GM06990 (cell line): Measurements from ENCODE around the gene KAT6B.

Source experiments
- DNase-seq: peaks from one replicate; pipeline ENCODE4 v3.0.0-alpha.2; 2011; ENCODE audit not compliant: insufficient read length; ENCODE audit errors: extremely low read depth
- H3K27me3 ChIP-seq: replicated peaks from 2 replicates; pipeline ENCODE4 v1.6.0; 2011; ENCODE audit warnings: low read length; ENCODE audit not compliant: control insufficient read depth, insufficient read depth
- H3K36me3 ChIP-seq: 2 replicates; pipeline ENCODE4 v1.5.1; 2011; ENCODE audit warnings: low read length; ENCODE audit not compliant: control insufficient read depth, insufficient read depth
- H3K4me3 ChIP-seq: replicated peaks from 2 replicates; pipeline ENCODE4 v1.5.1; 2011; ENCODE audit warnings: low read depth, mild to moderate bottlenecking, control low read depth, low read length
- TF ChIP-seq, protein P1 (sequence below): IDR thresholded peaks from 2 replicates; pipeline ENCODE4 v1.5.1; 2011; ENCODE audit warnings: low read length, control low read depth, mild to moderate bottlenecking, inconsistent platforms; ENCODE audit not compliant: insufficient read depth, poor library complexity, severe bottlenecking

The KAT6B gene

DNA sequence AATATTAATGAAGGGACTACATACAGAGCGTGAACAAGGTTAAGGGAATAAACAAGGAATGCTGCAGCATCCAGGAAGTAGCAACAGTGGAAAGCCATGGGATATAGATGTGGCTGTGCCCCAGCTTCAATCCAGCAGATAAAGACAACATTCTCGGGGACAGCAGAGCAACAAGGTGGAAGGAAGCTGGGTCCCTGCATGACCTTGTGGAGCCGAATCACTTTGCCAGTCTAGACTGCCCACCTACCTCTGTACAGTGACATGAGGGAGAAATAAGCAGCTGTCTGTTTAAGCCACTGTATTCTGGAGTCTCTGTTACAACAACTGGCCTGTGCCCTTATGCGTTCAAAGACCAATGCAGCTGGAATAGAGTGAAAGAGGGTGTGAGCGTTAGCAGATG, 255.0 kb downstream of the KAT6B start:
- no peaks in the 10 kb centered on the region for H3K27me3 ChIP-seq
- TF ChIP-seq, protein P1, sequence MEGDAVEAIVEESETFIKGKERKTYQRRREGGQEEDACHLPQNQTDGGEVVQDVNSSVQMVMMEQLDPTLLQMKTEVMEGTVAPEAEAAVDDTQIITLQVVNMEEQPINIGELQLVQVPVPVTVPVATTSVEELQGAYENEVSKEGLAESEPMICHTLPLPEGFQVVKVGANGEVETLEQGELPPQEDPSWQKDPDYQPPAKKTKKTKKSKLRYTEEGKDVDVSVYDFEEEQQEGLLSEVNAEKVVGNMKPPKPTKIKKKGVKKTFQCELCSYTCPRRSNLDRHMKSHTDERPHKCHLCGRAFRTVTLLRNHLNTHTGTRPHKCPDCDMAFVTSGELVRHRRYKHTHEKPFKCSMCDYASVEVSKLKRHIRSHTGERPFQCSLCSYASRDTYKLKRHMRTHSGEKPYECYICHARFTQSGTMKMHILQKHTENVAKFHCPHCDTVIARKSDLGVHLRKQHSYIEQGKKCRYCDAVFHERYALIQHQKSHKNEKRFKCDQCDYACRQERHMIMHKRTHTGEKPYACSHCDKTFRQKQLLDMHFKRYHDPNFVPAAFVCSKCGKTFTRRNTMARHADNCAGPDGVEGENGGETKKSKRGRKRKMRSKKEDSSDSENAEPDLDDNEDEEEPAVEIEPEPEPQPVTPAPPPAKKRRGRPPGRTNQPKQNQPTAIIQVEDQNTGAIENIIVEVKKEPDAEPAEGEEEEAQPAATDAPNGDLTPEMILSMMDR, result no peak
- no peaks in the 10 kb centered on the region for H3K36me3 ChIP-seq
- DNase-seq, result no peak
- H3K4me3 ChIP-seq, result no peak overlapping the region
